H1 (cell line): Measurements from ENCODE around the gene USP10. TPM values are rescaled to one million over a fixed set of nuclear protein-coding genes. Genes with fewer than 3 reads are reported as not detected.

Source experiments
- CTCF ChIA-PET: fragments of 300-600 bp; sonication (Branson Sonifier 250); formaldehyde crosslinking; loops from one replicate; lab custom pipeline; 2021; ENCODE audit not compliant: partially characterized antibody; lab: Charles Lee
- POLR2A ChIA-PET: fragments of 300-600 bp; sonication (Branson Sonifier 250); formaldehyde crosslinking; loops from one replicate; lab custom pipeline; 2021; ENCODE audit warnings: inconsistent platforms; ENCODE audit not compliant: partially characterized antibody; lab: Charles Lee
- DNase-seq, 2 experiments: peaks; one replicate each; pipeline versions ENCODE4 v3.0.0 to v3.0.0-alpha.2; 2010 to 2022; ENCODE audit warnings: low spot score in 2 of 2, low read depth in 1 of 2, mixed read lengths in 1 of 2
- FAIRE-seq: peaks from 2 replicates; lab custom pipeline; 2011; peaks lifted over from hg19 to GRCh38; lab: Jason Lieb, UNC
- H2AFZ ChIP-seq: 2 replicates; pipeline ENCODE4 v1.8.1; 2012; ENCODE audit warnings: low read length, inconsistent platforms
- H2AK5ac ChIP-seq: 2 replicates; pipeline ENCODE4 v1.6.1; 2013; ENCODE audit warnings: low read depth, low read length
- H2BK120ac ChIP-seq: replicated peaks from 2 replicates; pipeline ENCODE3; 2013; ENCODE audit warnings: low read depth, low read length, inconsistent platforms
- H2BK12ac ChIP-seq: 2 replicates; pipeline ENCODE4 v1.6.1; 2013; ENCODE audit warnings: low read depth, low read length
- H2BK15ac ChIP-seq: 2 replicates; pipeline ENCODE4 v1.6.1; 2013; ENCODE audit warnings: low read length
- H2BK20ac ChIP-seq: 2 replicates; pipeline ENCODE4 v1.6.1; 2013; ENCODE audit warnings: low read length
- H2BK5ac ChIP-seq: 2 replicates; pipeline ENCODE4 v1.6.1; 2013; ENCODE audit warnings: low read depth, low read length
- H3K14ac ChIP-seq: 2 replicates; pipeline ENCODE4 v1.6.1; 2013; ENCODE audit warnings: inconsistent platforms; ENCODE audit not compliant: insufficient read length
- H3K18ac ChIP-seq: 2 replicates; pipeline ENCODE4 v1.6.1; 2013; ENCODE audit warnings: low read length; ENCODE audit errors: extremely low read depth
- H3K23ac ChIP-seq: 2 replicates; pipeline ENCODE4 v1.6.1; 2013; ENCODE audit warnings: inconsistent platforms; ENCODE audit not compliant: insufficient read length
- H3K23me2 ChIP-seq: 2 replicates; pipeline ENCODE4 v1.6.1; 2013; ENCODE audit warnings: low read depth, low read length
- H3K27ac ChIP-seq: 2 replicates; pipeline ENCODE4 v1.6.1; 2011; ENCODE audit warnings: low read depth, low read length, inconsistent platforms
- H3K27me3 ChIP-seq, 4 experiments: replicated peaks in 1 of 4; 1 replicate in 1 of 4; 2 replicates in 3 of 4; pipeline versions ENCODE4 v1.6.1 to v1.8.1; 2011 to 2013; ENCODE audit warnings: low read length in 3 of 4, mild to moderate bottlenecking in 3 of 4, inconsistent platforms in 2 of 4, mixed read lengths in 2 of 4, moderate library complexity in 1 of 4; ENCODE audit not compliant: control insufficient read depth in 3 of 4, insufficient read depth in 3 of 4; ENCODE audit errors: extremely low read depth in 1 of 4
- H3K36me3 ChIP-seq, 4 experiments: 2 replicates each; pipeline versions ENCODE4 v1.6.1 to v1.8.1; 2011 to 2013; ENCODE audit warnings: mild to moderate bottlenecking in 4 of 4, low read length in 3 of 4, moderate library complexity in 2 of 4, control low read depth in 1 of 4, inconsistent platforms in 1 of 4; ENCODE audit not compliant: insufficient read depth in 4 of 4, control insufficient read depth in 2 of 4
- H3K4ac ChIP-seq: replicated peaks from 2 replicates; pipeline ENCODE3; 2013; ENCODE audit warnings: low read length, low read depth, mixed read lengths, inconsistent platforms; ENCODE audit not compliant: insufficient read length
- H3K4me1 ChIP-seq, 4 experiments: replicated peaks in 1 of 4; 1 replicate in 1 of 4; 2 replicates in 3 of 4; pipeline versions ENCODE4 v1.6.1 to v1.8.1; 2011 to 2013; ENCODE audit warnings: low read length in 3 of 4, inconsistent platforms in 2 of 4, mixed read lengths in 1 of 4; ENCODE audit not compliant: insufficient read depth in 4 of 4, control insufficient read depth in 3 of 4
- H3K4me2 ChIP-seq, 2 experiments: 2 replicates each; pipeline versions ENCODE4 v1.6.1 to v1.8.1; 2011 to 2013; ENCODE audit warnings: low read depth in 2 of 2, low read length in 2 of 2, control low read depth in 1 of 2, inconsistent platforms in 1 of 2, mild to moderate bottlenecking in 1 of 2; ENCODE audit not compliant: insufficient read depth in 1 of 2
- H3K4me3 ChIP-seq, 4 experiments: fragments of 200-600, 300-600 bp in 1 of 4; sonication (generic), shearing (Covaris generic), sonication (Bioruptor Twin) in 1 of 4; 2 replicates each; pipeline versions ENCODE4 v1.5.1 to v1.8.1; 2011 to 2016; ENCODE audit warnings: low read length in 4 of 4, low read depth in 3 of 4, control low read depth in 2 of 4, inconsistent platforms in 2 of 4, mild to moderate bottlenecking in 2 of 4, mixed read lengths in 1 of 4, moderate library complexity in 1 of 4; ENCODE audit not compliant: insufficient read depth in 2 of 4; ENCODE audit errors: extremely low read depth in 1 of 4
- H3K56ac ChIP-seq: replicated peaks from 2 replicates; pipeline ENCODE3; 2013; ENCODE audit warnings: low read depth, mild to moderate bottlenecking, mixed read lengths, low read length, inconsistent platforms; ENCODE audit not compliant: insufficient read length
- H3K79me1 ChIP-seq: 2 replicates; pipeline ENCODE4 v1.6.1; 2013; ENCODE audit warnings: low read depth, low read length, control low read depth
- H3K79me2 ChIP-seq, 2 experiments: 2 replicates each; pipeline versions ENCODE4 v1.6.1 to v1.8.1; 2012 to 2013; ENCODE audit warnings: low read length in 2 of 2, mild to moderate bottlenecking in 2 of 2, inconsistent platforms in 1 of 2; ENCODE audit not compliant: insufficient read depth in 2 of 2, control insufficient read depth in 1 of 2
- H3K9ac ChIP-seq, 4 experiments: replicated peaks in 1 of 4; 1 replicate in 1 of 4; 2 replicates in 3 of 4; pipeline versions ENCODE4 v1.6.1 to v1.8.1; 2011 to 2013; ENCODE audit warnings: low read depth in 3 of 4, low read length in 3 of 4, control low read depth in 2 of 4, mild to moderate bottlenecking in 2 of 4, moderate library complexity in 2 of 4, inconsistent platforms in 1 of 4; ENCODE audit errors: extremely low read depth in 1 of 4
- H3K9me3 ChIP-seq, 2 experiments: 2 replicates each; pipeline versions ENCODE4 v1.6.1 to v1.8.1; 2012 to 2013; ENCODE audit warnings: mild to moderate bottlenecking in 2 of 2, moderate library complexity in 2 of 2, control low read depth in 1 of 2, inconsistent platforms in 1 of 2, low read depth in 1 of 2, low read length in 1 of 2, mixed read lengths in 1 of 2; ENCODE audit not compliant: insufficient read depth in 2 of 2
- H4K20me1 ChIP-seq, 2 experiments: replicated peaks in 1 of 2; 2 replicates each; pipeline versions ENCODE3 to v1.8.1; 2011 to 2013; ENCODE audit warnings: inconsistent platforms in 2 of 2, low read length in 2 of 2, mild to moderate bottlenecking in 1 of 2; ENCODE audit not compliant: insufficient read depth in 2 of 2, control insufficient read depth in 1 of 2
- H4K5ac ChIP-seq: 2 replicates; pipeline ENCODE4 v1.6.1; 2013; ENCODE audit warnings: low read length, low read depth, mixed read lengths, inconsistent platforms; ENCODE audit not compliant: insufficient read length
- H4K8ac ChIP-seq: 2 replicates; pipeline ENCODE4 v1.8.0; 2013; ENCODE audit warnings: mild to moderate bottlenecking, moderate library complexity, low read length, inconsistent platforms; ENCODE audit not compliant: insufficient read depth; ENCODE audit errors: extremely low read depth
- H4K91ac ChIP-seq: replicated peaks from 2 replicates; pipeline ENCODE3; 2013; ENCODE audit warnings: low read length, mixed read lengths, inconsistent platforms; ENCODE audit not compliant: insufficient read length
- ASH2L ChIP-seq: fragments of 200-600, 300-600 bp; sonication (generic); IDR thresholded peaks from one replicate; pipeline ENCODE4 v1.7.1; 2017; ENCODE audit warnings: low read length
- BACH1 ChIP-seq: IDR thresholded peaks from 2 replicates; pipeline ENCODE4 v1.6.1; 2012; ENCODE audit warnings: low read length, improper control_type of control experiment
- CHD1 ChIP-seq: IDR thresholded peaks from 2 replicates; pipeline ENCODE4 v1.6.1; 2012; ENCODE audit warnings: low read depth, low read length, improper control_type of control experiment
- HDAC2 ChIP-seq, 2 experiments: fragments of 300-600 bp in 1 of 2; sonication (generic) in 1 of 2; IDR thresholded peaks; 2 replicates each; pipeline ENCODE4 v1.6.1; 2011 to 2012; ENCODE audit warnings: low read depth in 2 of 2, low read length in 2 of 2, mild to moderate bottlenecking in 2 of 2, moderate library complexity in 2 of 2, borderline replicate concordance in 1 of 2, inconsistent platforms in 1 of 2
- MAFK ChIP-seq: IDR thresholded peaks from 2 replicates; pipeline ENCODE4 v1.6.1; 2012; ENCODE audit warnings: low read depth, mild to moderate bottlenecking, improper control_type of control experiment, low read length
- POLR2AphosphoS5 ChIP-seq: IDR thresholded peaks from 2 replicates; pipeline ENCODE4 v1.6.1; 2011; ENCODE audit warnings: low read depth, low read length
- RNF2 ChIP-seq: fragments of 200-900, 300-1000 bp; sonication (generic); IDR thresholded peaks from 2 replicates; pipeline ENCODE4 v1.7.1; 2016; ENCODE audit warnings: borderline replicate concordance, low read depth, mild to moderate bottlenecking, antibody characterized with exemption, low read length; ENCODE audit not compliant: poor library complexity, severe bottlenecking; ENCODE audit errors: missing control alignments
- SIN3A ChIP-seq, 2 experiments: IDR thresholded peaks in 1 of 2; conservative IDR thresholded peaks in 1 of 2; 2 replicates each; pipeline ENCODE4 v1.6.1; 2011 to 2012; ENCODE audit warnings: low read length in 2 of 2, improper control_type of control experiment in 1 of 2, low read depth in 1 of 2, mild to moderate bottlenecking in 1 of 2
- TAF1 ChIP-seq: IDR thresholded peaks from 2 replicates; pipeline ENCODE4 v1.6.1; 2011; ENCODE audit warnings: mild to moderate bottlenecking, low read depth, low read length
- TCF12 ChIP-seq: IDR thresholded peaks from 2 replicates; pipeline ENCODE4 v1.6.1; 2011; ENCODE audit warnings: low read depth, mild to moderate bottlenecking, low read length
- WGBS, 2 experiments: shearing (Covaris generic) in 1 of 2; methylation state at CpG; one replicate each; pipeline versions ENCODE4 v1.1.6 to v1.1.7; 2013 to 2015; ENCODE audit warnings: low lambda C conversion rate in 2 of 2, mixed read lengths in 2 of 2, inconsistent platforms in 1 of 2, low coverage in 1 of 2, missing lambda C conversion rate in 1 of 2; ENCODE audit not compliant: insufficient replicate concordance in 2 of 2, insufficient coverage in 1 of 2, insufficient read length in 1 of 2; ENCODE audit errors: extremely low coverage in 1 of 2, missing lambda C conversion rate in 1 of 2; 5-methylcytosine and 5-hydroxymethylcytosine counted together
- polyA plus RNA-seq, 7 experiments: library from polyadenylated mRNA; depleted of rRNA in 3 of 7; stranded (reverse) in 5 of 7; unstranded in 2 of 7; fragments of >200 nt in 5 of 7; fragments of 200-250 nt in 2 of 7; gene quantifications; 1 replicate in 5 of 7; 2 replicates in 1 of 7; 4 replicates in 1 of 7; pipeline versions ENCODE4 v1.2.1 to v1.2.3, GENCODE V29; 2011 to 2013; ENCODE audit warnings: missing spikeins in 2 of 7, mixed read lengths in 2 of 7
- total RNA-seq: library from RNA; stranded (reverse); fragmentation: NEBNext Ultra II Directional; extraction: Animal tissue kit (Norgen Biotek cat#: 25700); gene quantifications from 2 replicates; pipeline ENCODE4 v1.2.1, GENCODE V29; 2021
- TF ChIP-seq, protein P1 (sequence below): IDR thresholded peaks from 2 replicates; pipeline ENCODE4 v1.6.1; 2011; ENCODE audit warnings: low read depth, mild to moderate bottlenecking, low read length; ENCODE audit not compliant: insufficient read depth
- TF ChIP-seq, protein P2 (sequence below): IDR thresholded peaks from 2 replicates; pipeline ENCODE4 v1.6.1; 2012; ENCODE audit warnings: inconsistent platforms

Gene USP10
- total and polyA plus RNA-seq, 2 of the 8 experiments (the other 6 are each of a cell fraction or from before 2014, with no cell fraction given) = 171 to 195 TPM

DNA sequence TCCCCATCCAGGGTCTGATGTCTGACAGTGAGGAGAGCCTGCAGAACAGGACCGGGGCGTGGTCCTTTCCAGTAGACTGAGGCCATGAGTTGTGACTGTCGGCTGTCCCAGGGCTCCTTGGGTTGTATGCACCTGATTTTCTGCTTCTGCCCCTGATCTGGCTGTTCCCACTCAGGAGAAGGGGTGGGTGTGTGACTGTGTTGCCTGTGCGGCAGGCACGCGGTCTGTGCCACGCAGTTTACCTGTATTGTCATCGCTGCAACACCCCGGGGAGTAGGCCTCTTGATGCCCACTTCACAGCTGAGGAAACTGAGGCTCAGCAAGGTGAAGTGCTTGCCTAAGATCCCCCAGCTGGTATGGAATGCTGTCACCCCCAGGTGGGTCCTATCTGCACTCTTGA is 121.4 kb downstream of the USP10 start:
- peaks cover 0 to 6% (median 3%) of the 10 kb centered on the region in 4 experiments; a peak in 6 of 7 replicates for H3K4me1 ChIP-seq
- H3K27ac ChIP-seq = no peak overlapping the region
- no peak overlapping the region for H3K23ac ChIP-seq
- H2AK5ac ChIP-seq = no peak overlapping the region
- no peak overlapping the region for H4K91ac ChIP-seq
- H3K9me3 ChIP-seq = no peaks in the 10 kb centered on the region
- H3K56ac ChIP-seq = no peak overlapping the region
- H2AFZ ChIP-seq = no peak overlapping the region
- WGBS, 2 experiments = 84% methylated on average over 9 of the region's 9 CpGs; no CpG with 5 or more reads in 1 of the 2 experiments
- no peak overlapping the region for H2BK20ac ChIP-seq
- no peak for FAIRE-seq
- H3K36me3 ChIP-seq = no peaks in the 10 kb centered on the region
- no peak for DNase-seq
- H3K23me2 ChIP-seq = peaks cover 5% of the 10 kb centered on the region; the same call in 1 of the 2 replicates
- no peaks in the 10 kb centered on the region for H3K79me2 ChIP-seq
- no peak overlapping the region for H3K4me3 ChIP-seq
- no peak overlapping the region for H2BK15ac ChIP-seq
- H3K27me3 ChIP-seq = peaks cover 5 to 28% (median 21%) of the 10 kb centered on the region in 4 experiments
- no peak overlapping the region for H2BK5ac ChIP-seq
- CTCF ChIA-PET = interaction anchor here (0.5 to 1.9 kb wide), 7 partner anchors 8 to 131 kb away, joined by 3 to 7 read pairs (median 4); no protein-coding TSS in a partner anchor
- H3K4ac ChIP-seq = no peak overlapping the region
- no peak overlapping the region for H2BK12ac ChIP-seq
- H4K5ac ChIP-seq = no peak overlapping the region
- no peak overlapping the region for H3K9ac ChIP-seq
- no peaks in the 10 kb centered on the region for H3K79me1 ChIP-seq
- no peak overlapping the region for H3K18ac ChIP-seq
- no peaks in the 10 kb centered on the region for H4K20me1 ChIP-seq
- no peak overlapping the region for H3K4me2 ChIP-seq
- H3K14ac ChIP-seq = no peak overlapping the region
- POLR2A ChIA-PET = interaction anchor here (1.3 to 3.8 kb wide), 3 partner anchors 12 to 19 kb away, joined by 3 to 13 read pairs (median 10); no protein-coding TSS in a partner anchor
- H4K8ac ChIP-seq = no peak overlapping the region
- H2BK120ac ChIP-seq = no peak overlapping the region
- TF ChIP-seq, protein P1, sequence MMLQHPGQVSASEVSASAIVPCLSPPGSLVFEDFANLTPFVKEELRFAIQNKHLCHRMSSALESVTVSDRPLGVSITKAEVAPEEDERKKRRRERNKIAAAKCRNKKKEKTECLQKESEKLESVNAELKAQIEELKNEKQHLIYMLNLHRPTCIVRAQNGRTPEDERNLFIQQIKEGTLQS = no peak
- TF ChIP-seq HDAC2 (IDR thresholded peaks at IDR 0.05; ENCODE audit: borderline replicate concordance in 1 of 2, low read depth in 2 of 2, low read length in 2 of 2) (no peak), MAFK (no peak), RNF2 (no peak), SIN3A (conservative IDR thresholded peaks at IDR 0.05 in 1 of 2, IDR thresholded peaks at IDR 0.05 in 1 of 2; ENCODE audit: low read depth in 1 of 2, low read length in 2 of 2) (no peak), TCF12 (no peak), TAF1 (no peak), BACH1 (no peak), POLR2AphosphoS5 (no peak), ASH2L (no peak), CHD1 (no peak)
- TF ChIP-seq, protein P2, sequence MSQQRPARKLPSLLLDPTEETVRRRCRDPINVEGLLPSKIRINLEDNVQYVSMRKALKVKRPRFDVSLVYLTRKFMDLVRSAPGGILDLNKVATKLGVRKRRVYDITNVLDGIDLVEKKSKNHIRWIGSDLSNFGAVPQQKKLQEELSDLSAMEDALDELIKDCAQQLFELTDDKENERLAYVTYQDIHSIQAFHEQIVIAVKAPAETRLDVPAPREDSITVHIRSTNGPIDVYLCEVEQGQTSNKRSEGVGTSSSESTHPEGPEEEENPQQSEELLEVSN = no peak
